ENCODE results near the gene IL6ST.

Gene IL6ST

GRCh38 chr5:55921617-55922016 is 73.1 kb downstream of the IL6ST start (continued):
- TF ChIP-seq ZBTB11 (tag by site-specific recombination; conservative IDR thresholded peaks at IDR 0.05; ENCODE audit: low read depth) (no peak), ZNF664 (tag by site-specific recombination; IDR thresholded peaks at IDR 0.05) (no peak), ZNF426 (tag by site-specific recombination; IDR thresholded peaks at IDR 0.05) (no peak), ZNF354C (tag by site-specific recombination; IDR thresholded peaks at IDR 0.05; ENCODE audit: borderline replicate concordance, low read depth) (no peak), ZNF530 (tag by site-specific recombination; IDR thresholded peaks at IDR 0.05; ENCODE audit: low read depth) (no peak), ZNF138 (tag by site-specific recombination; IDR thresholded peaks at IDR 0.05; ENCODE audit: borderline replicate concordance) (no peak), PRDM1 (tag by site-specific recombination; IDR thresholded peaks at IDR 0.05) (no peak), KLF1 (tag by site-specific recombination; IDR thresholded peaks at IDR 0.05) (no peak), ZNF266 (tag by site-specific recombination; IDR thresholded peaks at IDR 0.05; ENCODE audit: low read depth) (no peak), BCL6B (tag by site-specific recombination; IDR thresholded peaks at IDR 0.05) (no peak)
- TF ChIP-seq, protein P1, sequence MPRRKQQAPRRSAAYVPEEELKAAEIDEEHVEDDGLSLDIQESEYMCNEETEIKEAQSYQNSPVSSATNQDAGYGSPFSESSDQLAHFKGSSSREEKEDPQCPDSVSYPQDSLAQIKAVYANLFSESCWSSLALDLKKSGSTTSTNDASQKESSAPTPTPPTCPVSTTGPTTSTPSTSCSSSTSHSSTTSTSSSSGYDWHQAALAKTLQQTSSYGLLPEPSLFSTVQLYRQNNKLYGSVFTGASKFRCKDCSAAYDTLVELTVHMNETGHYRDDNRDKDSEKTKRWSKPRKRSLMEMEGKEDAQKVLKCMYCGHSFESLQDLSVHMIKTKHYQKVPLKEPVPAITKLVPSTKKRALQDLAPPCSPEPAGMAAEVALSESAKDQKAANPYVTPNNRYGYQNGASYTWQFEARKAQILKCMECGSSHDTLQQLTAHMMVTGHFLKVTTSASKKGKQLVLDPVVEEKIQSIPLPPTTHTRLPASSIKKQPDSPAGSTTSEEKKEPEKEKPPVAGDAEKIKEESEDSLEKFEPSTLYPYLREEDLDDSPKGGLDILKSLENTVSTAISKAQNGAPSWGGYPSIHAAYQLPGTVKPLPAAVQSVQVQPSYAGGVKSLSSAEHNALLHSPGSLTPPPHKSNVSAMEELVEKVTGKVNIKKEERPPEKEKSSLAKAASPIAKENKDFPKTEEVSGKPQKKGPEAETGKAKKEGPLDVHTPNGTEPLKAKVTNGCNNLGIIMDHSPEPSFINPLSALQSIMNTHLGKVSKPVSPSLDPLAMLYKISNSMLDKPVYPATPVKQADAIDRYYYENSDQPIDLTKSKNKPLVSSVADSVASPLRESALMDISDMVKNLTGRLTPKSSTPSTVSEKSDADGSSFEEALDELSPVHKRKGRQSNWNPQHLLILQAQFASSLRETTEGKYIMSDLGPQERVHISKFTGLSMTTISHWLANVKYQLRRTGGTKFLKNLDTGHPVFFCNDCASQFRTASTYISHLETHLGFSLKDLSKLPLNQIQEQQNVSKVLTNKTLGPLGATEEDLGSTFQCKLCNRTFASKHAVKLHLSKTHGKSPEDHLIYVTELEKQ (tag by site-specific recombination; IDR thresholded peaks at IDR 0.05; ENCODE audit: borderline replicate concordance) = no peak

- ChIA-PET POLR2A (no interaction called here), CTCF (interaction anchor here (0.6 to 0.7 kb wide), 2 partner anchors 70 to 181 kb away, joined by 3 to 4 read pairs; partner anchors contain the start of gene IL31RA)
- Histone ChIP-seq H3K27ac (ENCODE audit: extremely low read depth, low read depth, low read length) (no peak overlapping the region), H3K4me1 (ENCODE audit: control insufficient read depth, insufficient read depth, low read length) (no peaks in the 10 kb centered on the region), H3K4me3 (ENCODE audit: low read depth, low read length) (no peak overlapping the region), H3K36me3 (ENCODE audit: control insufficient read depth in 2 of 2, insufficient read depth in 1 of 2, low read length in 2 of 2) (no peaks in the 10 kb centered on the region), H3K9me3 (ENCODE audit: control insufficient read depth, insufficient read depth, low read depth, low read length) (no peaks in the 10 kb centered on the region)
- TF ChIP-seq, protein P2, sequence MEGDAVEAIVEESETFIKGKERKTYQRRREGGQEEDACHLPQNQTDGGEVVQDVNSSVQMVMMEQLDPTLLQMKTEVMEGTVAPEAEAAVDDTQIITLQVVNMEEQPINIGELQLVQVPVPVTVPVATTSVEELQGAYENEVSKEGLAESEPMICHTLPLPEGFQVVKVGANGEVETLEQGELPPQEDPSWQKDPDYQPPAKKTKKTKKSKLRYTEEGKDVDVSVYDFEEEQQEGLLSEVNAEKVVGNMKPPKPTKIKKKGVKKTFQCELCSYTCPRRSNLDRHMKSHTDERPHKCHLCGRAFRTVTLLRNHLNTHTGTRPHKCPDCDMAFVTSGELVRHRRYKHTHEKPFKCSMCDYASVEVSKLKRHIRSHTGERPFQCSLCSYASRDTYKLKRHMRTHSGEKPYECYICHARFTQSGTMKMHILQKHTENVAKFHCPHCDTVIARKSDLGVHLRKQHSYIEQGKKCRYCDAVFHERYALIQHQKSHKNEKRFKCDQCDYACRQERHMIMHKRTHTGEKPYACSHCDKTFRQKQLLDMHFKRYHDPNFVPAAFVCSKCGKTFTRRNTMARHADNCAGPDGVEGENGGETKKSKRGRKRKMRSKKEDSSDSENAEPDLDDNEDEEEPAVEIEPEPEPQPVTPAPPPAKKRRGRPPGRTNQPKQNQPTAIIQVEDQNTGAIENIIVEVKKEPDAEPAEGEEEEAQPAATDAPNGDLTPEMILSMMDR (tag by site-specific recombination; IDR thresholded peaks at IDR 0.05) = 0 out of 2 replicates have a peak, but pooled peaks have one; percentile 21
- TF ChIP-seq ZNF248 (tag by site-specific recombination; IDR thresholded peaks at IDR 0.05) = no peak
- peak; percentile 25 for TF ChIP-seq ZNF654 (tag by site-specific recombination; IDR thresholded peaks at IDR 0.05; ENCODE audit: low read depth)
Observed at GRCh38 chr5:55920784-55921183, 74.0 kb downstream of the IL6ST start.

All from HEK293 (cell line).